ENCODE results near the gene RPS29. TPM values are rescaled to one million over a fixed set of nuclear protein-coding genes. Genes with fewer than 3 reads are reported as not detected.
A peak's percentile ranks its signal among the peaks of the same experiment; 100 is the strongest.

The RPS29 gene
- 1,338 to 1,394 TPM (median 1,392 TPM) in 3 replicates for total RNA-seq

- Mint-ChIP-seq H3K27me3 (ENCODE audit: low read depth) (no peaks in the 10 kb centered on the region), H3K4me3 (peak within 1 kb of the TSS; percentile 86), H3K9me3 (no peaks in the 10 kb centered on the region), H3K36me3 (peaks cover 18% of the 10 kb centered on the region), H3K27ac (peak within 1 kb of the TSS; percentile 98), H3K4me1 (peaks cover 26% of the 10 kb centered on the region)
- TF ChIP-seq, protein P1, sequence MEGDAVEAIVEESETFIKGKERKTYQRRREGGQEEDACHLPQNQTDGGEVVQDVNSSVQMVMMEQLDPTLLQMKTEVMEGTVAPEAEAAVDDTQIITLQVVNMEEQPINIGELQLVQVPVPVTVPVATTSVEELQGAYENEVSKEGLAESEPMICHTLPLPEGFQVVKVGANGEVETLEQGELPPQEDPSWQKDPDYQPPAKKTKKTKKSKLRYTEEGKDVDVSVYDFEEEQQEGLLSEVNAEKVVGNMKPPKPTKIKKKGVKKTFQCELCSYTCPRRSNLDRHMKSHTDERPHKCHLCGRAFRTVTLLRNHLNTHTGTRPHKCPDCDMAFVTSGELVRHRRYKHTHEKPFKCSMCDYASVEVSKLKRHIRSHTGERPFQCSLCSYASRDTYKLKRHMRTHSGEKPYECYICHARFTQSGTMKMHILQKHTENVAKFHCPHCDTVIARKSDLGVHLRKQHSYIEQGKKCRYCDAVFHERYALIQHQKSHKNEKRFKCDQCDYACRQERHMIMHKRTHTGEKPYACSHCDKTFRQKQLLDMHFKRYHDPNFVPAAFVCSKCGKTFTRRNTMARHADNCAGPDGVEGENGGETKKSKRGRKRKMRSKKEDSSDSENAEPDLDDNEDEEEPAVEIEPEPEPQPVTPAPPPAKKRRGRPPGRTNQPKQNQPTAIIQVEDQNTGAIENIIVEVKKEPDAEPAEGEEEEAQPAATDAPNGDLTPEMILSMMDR (IDR thresholded peaks at IDR 0.05; ENCODE audit: unreplicated experiment): no peak
- peak; percentile 91 to 98 for DNase-seq (ENCODE audit: low spot score in 2 of 2, unreplicated experiment in 2 of 2)
Observed at GRCh38 chr14:49585803-49586672, at the start of gene RPS29. Gene RPS29, minus strand, starts transcription at chr14:49586380. Its CDS starts 34 bp downstream, at chr14:49586346.

DNA sequence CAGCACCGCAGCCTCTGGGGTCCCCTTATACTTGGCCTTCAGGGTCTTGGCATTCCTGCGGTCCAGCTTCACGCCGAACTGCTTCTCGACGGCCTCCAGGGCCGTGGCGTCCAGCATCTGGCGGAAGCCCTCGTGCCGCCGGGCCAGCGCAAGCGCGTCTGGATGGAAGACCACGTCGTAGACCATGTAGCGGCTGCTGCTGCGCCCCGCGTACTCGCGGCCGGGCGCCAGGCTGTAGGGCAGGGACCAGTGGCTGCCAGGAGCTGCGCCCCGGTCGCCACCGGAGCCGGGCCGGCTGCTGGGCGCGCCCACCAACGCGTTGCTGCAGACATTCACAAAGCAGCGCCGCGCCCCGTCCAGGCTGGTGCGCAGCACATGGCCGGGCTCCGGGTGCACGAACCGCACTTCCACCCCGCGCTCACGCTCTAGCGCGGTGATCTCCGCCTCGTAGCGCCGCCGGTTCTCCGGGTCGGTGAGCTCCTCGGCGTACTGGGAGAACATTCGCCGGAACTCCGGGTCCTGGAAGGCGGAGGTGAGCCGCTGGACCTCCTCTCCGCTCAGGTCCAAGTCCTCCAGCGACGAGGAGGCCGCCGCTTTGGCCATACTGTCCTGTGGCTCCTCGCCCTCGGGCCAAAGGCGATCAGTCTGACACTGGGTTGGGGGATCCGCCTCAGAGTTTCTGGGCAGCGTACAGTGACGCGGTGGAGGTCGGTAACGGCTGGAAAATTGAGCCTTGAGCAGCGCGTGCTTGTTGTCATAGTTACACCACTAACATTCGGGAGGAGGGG, 48.6 kb upstream of the RPS29 start, which contains the start of gene DNAAF2:
Gene DNAAF2, minus strand, starts transcription at position 698 of the 788 bp plus-strand sequence. Its CDS starts 95 bp downstream, at position 603.
- Mint-ChIP-seq H3K27ac (peak within 1 kb of the TSS; percentile 99), H3K4me1 (peaks cover 38% of the 10 kb centered on the region), H3K36me3 (peaks cover 6% of the 10 kb centered on the region), H3K27me3 (ENCODE audit: low read depth) (no peaks in the 10 kb centered on the region), H3K4me3 (peak within 1 kb of the TSS; percentile 94), H3K9me3 (no peaks in the 10 kb centered on the region)
- peak; percentile 54 to 77 for DNase-seq (ENCODE audit: low spot score in 2 of 2, unreplicated experiment in 2 of 2)
- TF ChIP-seq, protein P1 (IDR thresholded peaks at IDR 0.05; ENCODE audit: unreplicated experiment): no peak

DNA sequence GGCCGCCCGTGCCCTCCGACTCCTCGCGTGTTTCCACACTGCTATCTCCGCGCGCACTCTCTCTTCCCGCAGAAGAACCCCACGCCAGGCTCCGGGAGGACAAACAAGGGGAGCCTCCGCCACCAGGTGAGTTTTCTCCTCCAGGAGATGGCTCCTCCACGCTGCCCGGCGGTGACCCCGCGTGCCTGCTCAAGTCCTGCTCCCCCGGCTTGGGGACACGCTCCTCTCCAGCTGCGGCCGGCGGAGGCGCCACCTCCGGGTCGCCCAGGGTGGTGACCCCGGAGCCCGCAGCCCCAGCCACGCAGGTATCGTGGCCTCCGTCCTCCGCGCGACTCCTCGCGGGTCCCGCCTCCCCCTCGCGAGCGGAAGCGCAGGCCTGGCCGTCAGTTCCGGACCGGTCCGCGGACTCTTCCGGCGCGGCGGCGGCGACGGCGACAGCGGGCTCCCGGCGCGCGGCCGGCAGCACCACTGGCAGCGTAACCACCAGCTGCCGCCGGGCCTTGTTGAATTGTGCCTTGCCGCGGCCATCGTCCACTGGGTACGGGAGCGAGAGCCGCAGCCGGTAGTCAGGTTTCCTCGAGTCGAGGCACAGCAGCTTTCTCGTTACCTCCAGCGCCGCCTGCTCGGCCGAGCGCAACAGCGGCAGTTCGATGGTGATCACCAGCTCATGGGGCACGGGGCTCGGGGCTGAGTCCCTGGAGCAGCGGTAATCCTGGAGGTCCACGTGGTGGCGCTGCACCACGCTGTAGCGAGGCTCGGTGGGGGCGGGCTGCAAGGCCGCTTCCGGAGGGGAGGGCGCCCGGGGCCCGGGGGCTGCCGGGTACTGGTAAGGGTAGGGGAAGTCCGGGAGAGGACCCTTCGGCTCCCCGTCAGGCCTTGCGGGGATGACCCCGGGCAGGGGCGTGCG, 47.7 kb upstream of the RPS29 start:
- Mint-ChIP-seq H3K4me3 (peak overlapping the region; percentile 92), H3K4me1 (peaks cover 38% of the 10 kb centered on the region), H3K27ac (peak overlapping the region; percentile 95), H3K27me3 (ENCODE audit: low read depth) (no peaks in the 10 kb centered on the region), H3K36me3 (peaks cover 5% of the 10 kb centered on the region), H3K9me3 (no peaks in the 10 kb centered on the region)
- peak; percentile 85 to 94 for DNase-seq (ENCODE audit: low spot score in 2 of 2, unreplicated experiment in 2 of 2)
- TF ChIP-seq, protein P1 (IDR thresholded peaks at IDR 0.05; ENCODE audit: unreplicated experiment): peak; percentile 76

DNA sequence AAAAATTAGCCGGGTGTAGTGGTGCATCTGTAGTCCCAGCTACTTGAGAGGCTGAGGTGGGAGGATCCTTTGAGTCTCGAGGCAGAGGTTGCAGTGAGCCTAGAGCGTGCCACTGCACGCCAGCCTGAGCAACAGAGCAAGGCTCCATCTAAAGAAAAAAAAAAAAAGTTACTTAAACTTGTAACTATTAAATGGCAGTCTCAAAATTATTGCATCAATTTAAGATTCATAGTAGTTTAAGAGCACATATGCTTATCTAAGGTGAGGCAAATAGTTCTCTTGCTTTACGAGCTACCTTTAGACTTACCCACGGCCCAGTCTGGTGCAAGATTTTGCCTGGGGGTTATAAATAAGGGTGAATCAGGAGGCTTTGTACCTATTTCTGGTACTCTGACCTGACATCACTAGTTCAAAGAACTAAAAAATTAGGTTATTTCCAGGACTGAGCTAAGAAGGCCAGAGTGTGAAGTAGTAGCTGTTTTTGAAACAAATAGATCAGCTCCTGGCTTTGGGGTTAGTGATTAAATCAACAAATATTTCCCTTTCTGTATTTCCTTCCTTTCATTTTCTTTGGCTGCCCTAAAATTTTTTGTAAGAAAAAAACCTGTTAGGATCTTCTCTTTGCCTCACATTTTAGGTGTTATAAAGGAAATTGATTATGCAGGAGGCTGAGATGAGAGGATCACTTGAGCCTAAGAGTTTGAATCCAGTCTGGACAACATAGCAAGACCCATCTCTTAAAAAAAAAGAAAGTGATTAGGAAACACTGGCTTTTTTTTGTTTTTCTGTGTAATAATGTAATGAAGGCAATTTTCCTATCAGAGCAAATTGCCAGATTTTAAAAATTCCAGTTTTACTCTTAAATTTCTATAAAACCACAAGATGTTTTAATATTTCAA, 38.0 kb upstream of the RPS29 start:
- no peaks in the 10 kb centered on the region for H3K9me3 Mint-ChIP-seq
- no peak for DNase-seq (ENCODE audit: low spot score in 2 of 2, unreplicated experiment in 2 of 2)
- TF ChIP-seq, protein P1 (IDR thresholded peaks at IDR 0.05; ENCODE audit: unreplicated experiment): no peak
- no peak overlapping the region for H3K4me3 Mint-ChIP-seq
- H3K27ac Mint-ChIP-seq: no peak overlapping the region
- H3K27me3 Mint-ChIP-seq (ENCODE audit: low read depth): no peaks in the 10 kb centered on the region
- H3K4me1 Mint-ChIP-seq: peaks cover 26% of the 10 kb centered on the region
- H3K36me3 Mint-ChIP-seq: peaks cover 7% of the 10 kb centered on the region
